CD4-positive, alpha-beta T cell (primary cell): ENCODE results near the gene SUPT5H. TPM values are rescaled to one million over a fixed set of nuclear protein-coding genes. Genes with fewer than 3 reads are reported as not detected.

ENCODE experiments used
- ATAC-seq: fragments of 200-7000 bp; cut with Tn5 transposase; one replicate; pipeline ENCODE4 v1.10.0; 2022; ENCODE audit warnings: mild to moderate bottlenecking; ENCODE audit not compliant: poor library complexity
- CTCF ChIA-PET: fragments of 350-600 bp; sonication (Branson Sonifier 250); formaldehyde crosslinking; loops from one replicate; lab custom pipeline; 2021; ENCODE audit warnings: antibody characterized with exemption, inconsistent platforms; lab: Charles Lee
- POLR2A ChIA-PET: fragments of 350-600 bp; sonication (Branson Sonifier 250); formaldehyde crosslinking; loops from one replicate; lab custom pipeline; 2021; ENCODE audit warnings: antibody characterized with exemption, inconsistent platforms; lab: Charles Lee
- DNase-seq, 14 experiments: peaks; one replicate each; pipeline ENCODE4 v3.0.0-alpha.2; 2013 to 2020; ENCODE audit warnings: mixed read lengths in 2 of 14
- H3K27ac ChIP-seq, 2 donors: one replicate each; pipeline versions ENCODE4 v1.5.1 to v1.7.0; 2013; ENCODE audit warnings: low read length in 2 of 2, low read depth in 1 of 2, mild to moderate bottlenecking in 1 of 2
- H3K27me3 ChIP-seq, 2 experiments: 1 replicate in 1 of 2; 2 replicates in 1 of 2; pipeline versions ENCODE4 v1.6.1 to v1.7.0; 2013; ENCODE audit warnings: low read length in 2 of 2, control low read depth in 1 of 2, mild to moderate bottlenecking in 1 of 2, moderate library complexity in 1 of 2; ENCODE audit not compliant: insufficient read depth in 2 of 2, control insufficient read depth in 1 of 2
- H3K36me3 ChIP-seq: one replicate; pipeline ENCODE4 v1.6.1; 2013; ENCODE audit warnings: low read length, control low read depth; ENCODE audit not compliant: insufficient read depth
- H3K4me1 ChIP-seq: one replicate; pipeline ENCODE4 v1.6.1; 2013; ENCODE audit warnings: low read length, control low read depth; ENCODE audit not compliant: insufficient read depth
- H3K4me3 ChIP-seq: one replicate; pipeline ENCODE4 v1.5.1; 2013; ENCODE audit warnings: mild to moderate bottlenecking, low read length, moderate library complexity
- H3K9me3 ChIP-seq, 2 experiments: 1 replicate in 1 of 2; 2 replicates in 1 of 2; pipeline versions ENCODE4 v1.6.1 to v1.7.0; 2013; ENCODE audit warnings: low read length in 2 of 2, mild to moderate bottlenecking in 2 of 2, control low read depth in 1 of 2, moderate library complexity in 1 of 2; ENCODE audit not compliant: control insufficient read depth in 1 of 2, insufficient read depth in 1 of 2
- H3K27ac Mint-ChIP-seq: one replicate; pipeline ENCODE4 v1.8.0; 2020; ENCODE audit warnings: mixed read lengths
- H3K27me3 Mint-ChIP-seq: one replicate; pipeline ENCODE4 v1.8.0; 2021; ENCODE audit warnings: mixed read lengths
- H3K36me3 Mint-ChIP-seq: one replicate; pipeline ENCODE4 v1.8.0; 2021; ENCODE audit warnings: low read depth, mixed read lengths
- H3K4me1 Mint-ChIP-seq: one replicate; pipeline ENCODE4 v1.8.0; 2021; ENCODE audit warnings: low read depth, mixed read lengths
- H3K4me3 Mint-ChIP-seq: one replicate; pipeline ENCODE4 v1.8.0; 2020; ENCODE audit warnings: mild to moderate bottlenecking, mixed read lengths
- H3K9me3 Mint-ChIP-seq: one replicate; pipeline ENCODE4 v1.8.0; 2020; ENCODE audit warnings: mixed read lengths
- CTCF ChIP-seq: fragments of 200-600 bp; IDR thresholded peaks from one replicate; pipeline ENCODE4 v1.8.0; 2022; ENCODE audit warnings: antibody characterized with exemption, mild to moderate bottlenecking
- intact Hi-C, 2 experiments: fragments of 100-400 bp; cut with DNase I in 1 of 2; cut with micrococcal nuclease in 1 of 2; formaldehyde crosslinking; loops; one replicate each; pipeline versions ENCODE4 v1.15.1 to v1.9.0; 2023 to 2025; cut with DNase I, micrococcal nuclease
- total RNA-seq, 174 experiments: library from RNA in 2 of 174; stranded (reverse) in 2 of 174; gene quantifications; one replicate each; pipeline ENCODE4 v1.2.3 and lab custom pipeline; 2021 to 2026

SUPT5H gene
- total RNA-seq, 2 experiments from 2014 or later = 322 to 333 TPM

DNA sequence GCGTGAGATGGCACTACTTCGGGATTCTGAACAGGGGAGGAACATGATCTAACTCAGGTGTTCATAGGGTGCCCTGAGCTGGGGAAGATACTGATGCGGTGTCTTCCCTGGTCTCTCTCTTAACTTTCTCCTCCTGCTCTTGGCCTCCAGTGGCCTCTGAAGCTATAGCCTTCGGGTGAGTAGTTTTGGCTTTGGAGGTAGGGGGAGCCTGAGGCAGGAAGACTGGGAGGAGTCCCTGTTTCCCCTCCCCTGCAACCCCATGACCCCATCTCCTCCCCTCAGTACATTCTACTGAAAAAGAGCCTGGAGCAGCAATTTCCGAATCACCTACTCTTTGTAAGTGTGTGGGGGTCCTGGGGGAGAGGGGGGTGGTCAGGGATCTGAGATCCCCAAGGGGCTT is 73.1 kb downstream of the SUPT5H start:
- ChIA-PET CTCF (no interaction called here), POLR2A (no interaction called here)
- DNase-seq (no peak), ATAC-seq (no peak)
- no peak overlapping the region for H3K27ac ChIP-seq
- Mint-ChIP-seq H3K27me3 (peaks cover 43% of the 10 kb centered on the region), H3K9me3 (no peaks in the 10 kb centered on the region), H3K36me3 (no peaks in the 10 kb centered on the region), H3K27ac (no peak overlapping the region), H3K4me1 (peaks cover 19% of the 10 kb centered on the region), H3K4me3 (no peak overlapping the region)
- H3K4me3 ChIP-seq = no peak overlapping the region
- H3K9me3 ChIP-seq = peaks cover 0 to 20% of the 10 kb centered on the region in 2 experiments
- H3K36me3 ChIP-seq = no peaks in the 10 kb centered on the region
- intact Hi-C loops = no loop called here
- H3K4me1 ChIP-seq = peaks cover 19% of the 10 kb centered on the region
- H3K27me3 ChIP-seq = peaks cover 29 to 32% of the 10 kb centered on the region in 2 experiments
- no peak for TF ChIP-seq CTCF

GRCh38 chr19:39518975-39519374 is 73.6 kb downstream of the SUPT5H start:
- intact Hi-C loops = no loop called here
- Mint-ChIP-seq H3K36me3 (no peaks in the 10 kb centered on the region), H3K27me3 (peaks cover 38% of the 10 kb centered on the region), H3K4me3 (no peak overlapping the region), H3K9me3 (no peaks in the 10 kb centered on the region), H3K27ac (no peak overlapping the region), H3K4me1 (peaks cover 19% of the 10 kb centered on the region)
- no peak for DNase-seq
- Histone ChIP-seq H3K27me3 (peaks cover 24 to 29% of the 10 kb centered on the region in 2 experiments), H3K9me3 (peaks cover 0 to 20% of the 10 kb centered on the region in 2 experiments), H3K27ac (no peak overlapping the region), H3K4me3 (no peak overlapping the region), H3K36me3 (no peaks in the 10 kb centered on the region), H3K4me1 (peaks cover 19% of the 10 kb centered on the region)
- no peak for TF ChIP-seq CTCF
- no peak for ATAC-seq
- ChIA-PET CTCF (no interaction called here), POLR2A (interaction anchor here (1.1 kb wide), 1 partner anchor 74 kb away, joined by 3 read pairs; the partner anchor contains the start of gene SUPT5H)

GRCh38 chr19:39520541-39521484 is 75.4 kb downstream of the SUPT5H start:
- DNase-seq (no peak), ATAC-seq (no peak)
- H3K4me3 Mint-ChIP-seq = no peak overlapping the region
- ChIA-PET POLR2A (no interaction called here), CTCF (no interaction called here)
- no peaks in the 10 kb centered on the region for H3K9me3 Mint-ChIP-seq
- TF ChIP-seq CTCF = no peak
- H3K27ac Mint-ChIP-seq = no peak overlapping the region
- Histone ChIP-seq H3K4me1 (peaks cover 6% of the 10 kb centered on the region), H3K27me3 (peaks cover 6 to 11% of the 10 kb centered on the region in 2 experiments), H3K27ac (no peak overlapping the region), H3K4me3 (no peak overlapping the region), H3K9me3 (peaks cover 0 to 4% of the 10 kb centered on the region in 2 experiments), H3K36me3 (no peaks in the 10 kb centered on the region)
- H3K4me1 Mint-ChIP-seq = peaks cover 13% of the 10 kb centered on the region
- intact Hi-C loops = no loop called here
- peaks cover 21% of the 10 kb centered on the region for H3K27me3 Mint-ChIP-seq
- H3K36me3 Mint-ChIP-seq = no peaks in the 10 kb centered on the region
